HEK293 (cell line): ENCODE data around the gene ZSWIM4.

Source experiments
- KLF10 ChIP-seq: fragments of 450-650 bp; IDR thresholded peaks from 2 replicates; pipeline ENCODE4 v1.5.1; 2018; ENCODE audit warnings: missing biosample characterization, mild to moderate bottlenecking, missing genetic modification characterization
- MZF1 ChIP-seq: fragments of 450-650 bp; formaldehyde crosslinking; IDR thresholded peaks from 2 replicates; pipeline ENCODE4 v1.5.1; 2017; ENCODE audit warnings: missing biosample characterization, missing genetic modification characterization, borderline replicate concordance
- SP2 ChIP-seq: fragments of 450-650 bp; formaldehyde crosslinking; IDR thresholded peaks from 2 replicates; pipeline ENCODE4 v1.5.1; 2016; ENCODE audit warnings: missing biosample characterization, missing genetic modification characterization
- TCF7L2 ChIP-seq: IDR thresholded peaks from 2 replicates; pipeline ENCODE4 v1.6.1; 2011; ENCODE audit warnings: low read depth, mild to moderate bottlenecking, inconsistent platforms, low read length, moderate library complexity, borderline replicate concordance
- YY1 ChIP-seq: fragments of 450-650 bp; formaldehyde crosslinking; IDR thresholded peaks from 2 replicates; pipeline ENCODE4 v1.5.1; 2018; ENCODE audit warnings: missing biosample characterization, missing genetic modification characterization
- ZBTB20 ChIP-seq: fragments of 450-650 bp; formaldehyde crosslinking; IDR thresholded peaks from 2 replicates; pipeline ENCODE4 v1.5.1; 2016; ENCODE audit warnings: missing biosample characterization, missing genetic modification characterization
- ZBTB7A ChIP-seq: fragments of 450-650 bp; formaldehyde crosslinking; IDR thresholded peaks from 2 replicates; pipeline ENCODE4 v1.5.1; 2016; ENCODE audit warnings: low read depth, missing biosample characterization, missing genetic modification characterization
- ZFHX2 ChIP-seq: fragments of 450-650 bp; formaldehyde crosslinking; conservative IDR thresholded peaks from 2 replicates; pipeline ENCODE4 v1.5.1; 2016; ENCODE audit warnings: missing biosample characterization, missing genetic modification characterization
- ZNF138 ChIP-seq: fragments of 450-650 bp; formaldehyde crosslinking; IDR thresholded peaks from 2 replicates; pipeline ENCODE4 v1.5.1; 2016; ENCODE audit warnings: missing biosample characterization, missing genetic modification characterization, borderline replicate concordance
- ZNF24 ChIP-seq: fragments of 450-650 bp; formaldehyde crosslinking; IDR thresholded peaks from 2 replicates; pipeline ENCODE4 v1.5.1; 2016; ENCODE audit warnings: missing biosample characterization, missing genetic modification characterization
- ZNF335 ChIP-seq: fragments of 450-650 bp; formaldehyde crosslinking; conservative IDR thresholded peaks from 2 replicates; pipeline ENCODE4 v1.5.1; 2016; ENCODE audit warnings: missing biosample characterization, missing genetic modification characterization
- ZNF48 ChIP-seq: fragments of 450-650 bp; formaldehyde crosslinking; IDR thresholded peaks from 2 replicates; pipeline ENCODE4 v1.5.1; 2016; ENCODE audit warnings: missing biosample characterization, missing genetic modification characterization
- ZNF544 ChIP-seq: fragments of 450-650 bp; formaldehyde crosslinking; IDR thresholded peaks from 2 replicates; pipeline ENCODE4 v1.5.0; 2017; ENCODE audit warnings: missing biosample characterization, missing genetic modification characterization
- ZNF561 ChIP-seq: fragments of 450-650 bp; IDR thresholded peaks from 2 replicates; pipeline ENCODE4 v1.5.1; 2018; ENCODE audit warnings: missing biosample characterization, missing genetic modification characterization, borderline replicate concordance
- ZSCAN23 ChIP-seq: fragments of 450-650 bp; formaldehyde crosslinking; IDR thresholded peaks from 2 replicates; pipeline ENCODE4 v1.5.1; 2016; ENCODE audit warnings: missing biosample characterization, missing genetic modification characterization
- TF ChIP-seq, protein P1 (sequence below): fragments of 450-650 bp; formaldehyde crosslinking; IDR thresholded peaks from 2 replicates; pipeline ENCODE4 v1.5.1; 2017; ENCODE audit warnings: missing biosample characterization, missing genetic modification characterization
- TF ChIP-seq, protein P2 (sequence below): fragments of 450-650 bp; IDR thresholded peaks from 2 replicates; pipeline ENCODE4 v1.5.1; 2018; ENCODE audit warnings: missing biosample characterization, missing genetic modification characterization
- TF ChIP-seq, protein P3 (sequence below): fragments of 450-650 bp; formaldehyde crosslinking; IDR thresholded peaks from 2 replicates; pipeline ENCODE4 v1.5.1; 2016; ENCODE audit warnings: missing biosample characterization, missing genetic modification characterization
- TF ChIP-seq, protein P4 (sequence below): fragments of 450-650 bp; formaldehyde crosslinking; IDR thresholded peaks from 2 replicates; pipeline ENCODE4 v1.5.1; 2016; ENCODE audit warnings: missing biosample characterization, missing genetic modification characterization
- TF ChIP-seq, protein P5 (sequence below): fragments of 450-650 bp; formaldehyde crosslinking; IDR thresholded peaks from 2 replicates; pipeline ENCODE4 v1.5.1; 2016; ENCODE audit warnings: missing biosample characterization, missing genetic modification characterization
- TF ChIP-seq, protein P6 (sequence below): fragments of 450-650 bp; formaldehyde crosslinking; IDR thresholded peaks from 2 replicates; pipeline ENCODE4 v1.5.1; 2017; ENCODE audit warnings: missing biosample characterization, mild to moderate bottlenecking, missing genetic modification characterization, moderate library complexity
- TF ChIP-seq, protein P7 (sequence below): fragments of 450-650 bp; formaldehyde crosslinking; IDR thresholded peaks from 2 replicates; pipeline ENCODE4 v1.5.1; 2017; ENCODE audit warnings: missing biosample characterization, missing genetic modification characterization
- TF ChIP-seq, protein P8 (sequence below): fragments of 450-650 bp; formaldehyde crosslinking; optimal IDR thresholded peaks from 2 replicates; pipeline ENCODE3; 2016; ENCODE audit warnings: missing biosample characterization, mild to moderate bottlenecking, missing genetic modification characterization

Gene ZSWIM4

DNA sequence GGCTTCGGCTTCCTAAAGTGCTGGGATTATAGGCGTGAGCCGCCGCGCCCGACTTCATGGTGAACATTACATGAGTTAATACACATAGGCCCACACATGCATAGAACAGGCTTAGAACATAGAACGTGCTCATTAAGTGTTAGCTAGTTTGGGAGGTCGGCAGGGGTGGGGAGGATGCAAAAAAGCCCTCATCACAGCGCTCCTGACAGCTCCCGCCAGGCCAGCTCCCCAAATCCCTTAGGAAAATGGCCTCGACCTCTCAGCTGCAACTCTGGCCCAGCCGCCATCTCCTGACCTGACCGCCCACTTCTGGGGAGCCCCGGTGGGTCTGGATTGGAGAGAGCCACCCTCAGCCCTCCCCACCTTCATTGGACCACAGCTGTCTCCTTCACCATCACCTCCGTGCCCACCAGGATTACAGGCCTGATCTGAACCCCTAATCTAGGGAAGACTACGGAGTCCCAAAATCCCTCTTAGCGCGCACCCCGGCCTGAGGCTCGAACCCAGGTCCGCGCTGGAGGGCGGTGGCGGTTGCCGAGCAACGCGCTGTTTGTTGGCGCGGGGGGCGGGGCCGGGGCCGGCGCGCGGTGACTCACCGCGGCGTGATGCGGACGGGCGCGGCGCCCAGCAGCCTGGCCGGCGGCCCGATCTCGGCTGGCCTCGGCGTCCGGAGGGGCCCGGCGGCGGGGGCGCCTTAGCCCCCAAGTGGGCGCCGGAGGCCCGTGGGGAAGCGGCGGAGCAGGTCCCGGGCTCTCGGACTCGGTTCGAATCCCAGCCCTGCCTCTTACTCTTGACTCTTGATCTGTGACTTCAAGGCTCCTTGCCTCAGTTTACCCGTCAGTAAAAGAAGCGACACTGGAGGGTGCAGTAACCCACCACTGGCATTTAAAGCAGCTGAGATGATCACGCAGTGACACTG lies 55.0 kb downstream of the ZSWIM4 start (continued):
- peak; percentile 17; the same call in 1 of the 2 replicates for TF ChIP-seq ZNF24 (tag by site-specific recombination)
- 0 out of 2 replicates have a peak, but pooled peaks have one; percentile 32 for TF ChIP-seq ZNF561 (tag by site-specific recombination)
- TF ChIP-seq YY1, result no peak
- TF ChIP-seq ZBTB20 (tag by site-specific recombination), result no peak
- TF ChIP-seq ZSCAN23 (tag by site-specific recombination), result no peak
- no peak for TF ChIP-seq ZBTB7A (tag by site-specific recombination)
- TF ChIP-seq, protein P1, sequence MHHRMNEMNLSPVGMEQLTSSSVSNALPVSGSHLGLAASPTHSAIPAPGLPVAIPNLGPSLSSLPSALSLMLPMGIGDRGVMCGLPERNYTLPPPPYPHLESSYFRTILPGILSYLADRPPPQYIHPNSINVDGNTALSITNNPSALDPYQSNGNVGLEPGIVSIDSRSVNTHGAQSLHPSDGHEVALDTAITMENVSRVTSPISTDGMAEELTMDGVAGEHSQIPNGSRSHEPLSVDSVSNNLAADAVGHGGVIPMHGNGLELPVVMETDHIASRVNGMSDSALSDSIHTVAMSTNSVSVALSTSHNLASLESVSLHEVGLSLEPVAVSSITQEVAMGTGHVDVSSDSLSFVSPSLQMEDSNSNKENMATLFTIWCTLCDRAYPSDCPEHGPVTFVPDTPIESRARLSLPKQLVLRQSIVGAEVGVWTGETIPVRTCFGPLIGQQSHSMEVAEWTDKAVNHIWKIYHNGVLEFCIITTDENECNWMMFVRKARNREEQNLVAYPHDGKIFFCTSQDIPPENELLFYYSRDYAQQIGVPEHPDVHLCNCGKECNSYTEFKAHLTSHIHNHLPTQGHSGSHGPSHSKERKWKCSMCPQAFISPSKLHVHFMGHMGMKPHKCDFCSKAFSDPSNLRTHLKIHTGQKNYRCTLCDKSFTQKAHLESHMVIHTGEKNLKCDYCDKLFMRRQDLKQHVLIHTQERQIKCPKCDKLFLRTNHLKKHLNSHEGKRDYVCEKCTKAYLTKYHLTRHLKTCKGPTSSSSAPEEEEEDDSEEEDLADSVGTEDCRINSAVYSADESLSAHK (tag by site-specific recombination), result no peak
- no peak for TF ChIP-seq ZNF544 (tag by site-specific recombination)
- TF ChIP-seq, protein P2, sequence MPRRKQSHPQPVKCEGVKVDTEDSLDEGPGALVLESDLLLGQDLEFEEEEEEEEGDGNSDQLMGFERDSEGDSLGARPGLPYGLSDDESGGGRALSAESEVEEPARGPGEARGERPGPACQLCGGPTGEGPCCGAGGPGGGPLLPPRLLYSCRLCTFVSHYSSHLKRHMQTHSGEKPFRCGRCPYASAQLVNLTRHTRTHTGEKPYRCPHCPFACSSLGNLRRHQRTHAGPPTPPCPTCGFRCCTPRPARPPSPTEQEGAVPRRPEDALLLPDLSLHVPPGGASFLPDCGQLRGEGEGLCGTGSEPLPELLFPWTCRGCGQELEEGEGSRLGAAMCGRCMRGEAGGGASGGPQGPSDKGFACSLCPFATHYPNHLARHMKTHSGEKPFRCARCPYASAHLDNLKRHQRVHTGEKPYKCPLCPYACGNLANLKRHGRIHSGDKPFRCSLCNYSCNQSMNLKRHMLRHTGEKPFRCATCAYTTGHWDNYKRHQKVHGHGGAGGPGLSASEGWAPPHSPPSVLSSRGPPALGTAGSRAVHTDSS (tag by site-specific recombination), result no peak
- TF ChIP-seq ZNF138, result no peak
- TF ChIP-seq, protein P3, sequence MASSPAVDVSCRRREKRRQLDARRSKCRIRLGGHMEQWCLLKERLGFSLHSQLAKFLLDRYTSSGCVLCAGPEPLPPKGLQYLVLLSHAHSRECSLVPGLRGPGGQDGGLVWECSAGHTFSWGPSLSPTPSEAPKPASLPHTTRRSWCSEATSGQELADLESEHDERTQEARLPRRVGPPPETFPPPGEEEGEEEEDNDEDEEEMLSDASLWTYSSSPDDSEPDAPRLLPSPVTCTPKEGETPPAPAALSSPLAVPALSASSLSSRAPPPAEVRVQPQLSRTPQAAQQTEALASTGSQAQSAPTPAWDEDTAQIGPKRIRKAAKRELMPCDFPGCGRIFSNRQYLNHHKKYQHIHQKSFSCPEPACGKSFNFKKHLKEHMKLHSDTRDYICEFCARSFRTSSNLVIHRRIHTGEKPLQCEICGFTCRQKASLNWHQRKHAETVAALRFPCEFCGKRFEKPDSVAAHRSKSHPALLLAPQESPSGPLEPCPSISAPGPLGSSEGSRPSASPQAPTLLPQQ (tag by site-specific recombination), result no peak
- no peak for TF ChIP-seq TCF7L2
- TF ChIP-seq ZNF48 (tag by site-specific recombination), result no peak
- TF ChIP-seq, protein P4, sequence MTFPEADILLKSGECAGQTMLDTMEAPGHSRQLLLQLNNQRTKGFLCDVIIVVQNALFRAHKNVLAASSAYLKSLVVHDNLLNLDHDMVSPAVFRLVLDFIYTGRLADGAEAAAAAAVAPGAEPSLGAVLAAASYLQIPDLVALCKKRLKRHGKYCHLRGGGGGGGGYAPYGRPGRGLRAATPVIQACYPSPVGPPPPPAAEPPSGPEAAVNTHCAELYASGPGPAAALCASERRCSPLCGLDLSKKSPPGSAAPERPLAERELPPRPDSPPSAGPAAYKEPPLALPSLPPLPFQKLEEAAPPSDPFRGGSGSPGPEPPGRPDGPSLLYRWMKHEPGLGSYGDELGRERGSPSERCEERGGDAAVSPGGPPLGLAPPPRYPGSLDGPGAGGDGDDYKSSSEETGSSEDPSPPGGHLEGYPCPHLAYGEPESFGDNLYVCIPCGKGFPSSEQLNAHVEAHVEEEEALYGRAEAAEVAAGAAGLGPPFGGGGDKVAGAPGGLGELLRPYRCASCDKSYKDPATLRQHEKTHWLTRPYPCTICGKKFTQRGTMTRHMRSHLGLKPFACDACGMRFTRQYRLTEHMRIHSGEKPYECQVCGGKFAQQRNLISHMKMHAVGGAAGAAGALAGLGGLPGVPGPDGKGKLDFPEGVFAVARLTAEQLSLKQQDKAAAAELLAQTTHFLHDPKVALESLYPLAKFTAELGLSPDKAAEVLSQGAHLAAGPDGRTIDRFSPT (tag by site-specific recombination), result peak; percentile 8; the same call in 1 of the 2 replicates
- TF ChIP-seq, protein P5, sequence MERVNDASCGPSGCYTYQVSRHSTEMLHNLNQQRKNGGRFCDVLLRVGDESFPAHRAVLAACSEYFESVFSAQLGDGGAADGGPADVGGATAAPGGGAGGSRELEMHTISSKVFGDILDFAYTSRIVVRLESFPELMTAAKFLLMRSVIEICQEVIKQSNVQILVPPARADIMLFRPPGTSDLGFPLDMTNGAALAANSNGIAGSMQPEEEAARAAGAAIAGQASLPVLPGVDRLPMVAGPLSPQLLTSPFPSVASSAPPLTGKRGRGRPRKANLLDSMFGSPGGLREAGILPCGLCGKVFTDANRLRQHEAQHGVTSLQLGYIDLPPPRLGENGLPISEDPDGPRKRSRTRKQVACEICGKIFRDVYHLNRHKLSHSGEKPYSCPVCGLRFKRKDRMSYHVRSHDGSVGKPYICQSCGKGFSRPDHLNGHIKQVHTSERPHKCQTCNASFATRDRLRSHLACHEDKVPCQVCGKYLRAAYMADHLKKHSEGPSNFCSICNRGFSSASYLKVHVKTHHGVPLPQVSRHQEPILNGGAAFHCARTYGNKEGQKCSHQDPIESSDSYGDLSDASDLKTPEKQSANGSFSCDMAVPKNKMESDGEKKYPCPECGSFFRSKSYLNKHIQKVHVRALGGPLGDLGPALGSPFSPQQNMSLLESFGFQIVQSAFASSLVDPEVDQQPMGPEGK, result peak; percentile 48
- TF ChIP-seq, protein P6, sequence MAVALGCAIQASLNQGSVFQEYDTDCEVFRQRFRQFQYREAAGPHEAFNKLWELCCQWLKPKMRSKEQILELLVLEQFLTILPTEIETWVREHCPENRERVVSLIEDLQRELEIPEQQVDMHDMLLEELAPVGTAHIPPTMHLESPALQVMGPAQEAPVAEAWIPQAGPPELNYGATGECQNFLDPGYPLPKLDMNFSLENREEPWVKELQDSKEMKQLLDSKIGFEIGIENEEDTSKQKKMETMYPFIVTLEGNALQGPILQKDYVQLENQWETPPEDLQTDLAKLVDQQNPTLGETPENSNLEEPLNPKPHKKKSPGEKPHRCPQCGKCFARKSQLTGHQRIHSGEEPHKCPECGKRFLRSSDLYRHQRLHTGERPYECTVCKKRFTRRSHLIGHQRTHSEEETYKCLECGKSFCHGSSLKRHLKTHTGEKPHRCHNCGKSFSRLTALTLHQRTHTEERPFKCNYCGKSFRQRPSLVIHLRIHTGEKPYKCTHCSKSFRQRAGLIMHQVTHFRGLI (tag by site-specific recombination), result 0 out of 2 replicates have a peak, but pooled peaks have one; percentile 44
- peak; percentile 70 for TF ChIP-seq ZFHX2
- TF ChIP-seq, protein P7, sequence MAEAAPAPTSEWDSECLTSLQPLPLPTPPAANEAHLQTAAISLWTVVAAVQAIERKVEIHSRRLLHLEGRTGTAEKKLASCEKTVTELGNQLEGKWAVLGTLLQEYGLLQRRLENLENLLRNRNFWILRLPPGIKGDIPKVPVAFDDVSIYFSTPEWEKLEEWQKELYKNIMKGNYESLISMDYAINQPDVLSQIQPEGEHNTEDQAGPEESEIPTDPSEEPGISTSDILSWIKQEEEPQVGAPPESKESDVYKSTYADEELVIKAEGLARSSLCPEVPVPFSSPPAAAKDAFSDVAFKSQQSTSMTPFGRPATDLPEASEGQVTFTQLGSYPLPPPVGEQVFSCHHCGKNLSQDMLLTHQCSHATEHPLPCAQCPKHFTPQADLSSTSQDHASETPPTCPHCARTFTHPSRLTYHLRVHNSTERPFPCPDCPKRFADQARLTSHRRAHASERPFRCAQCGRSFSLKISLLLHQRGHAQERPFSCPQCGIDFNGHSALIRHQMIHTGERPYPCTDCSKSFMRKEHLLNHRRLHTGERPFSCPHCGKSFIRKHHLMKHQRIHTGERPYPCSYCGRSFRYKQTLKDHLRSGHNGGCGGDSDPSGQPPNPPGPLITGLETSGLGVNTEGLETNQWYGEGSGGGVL, result no peak
- TF ChIP-seq SP2, result peak; percentile 47
- peak; percentile 54 for TF ChIP-seq ZNF335
- TF ChIP-seq KLF10 (tag by site-specific recombination), result peak; percentile 93
- TF ChIP-seq MZF1, result peak; percentile 60; the same call in 1 of the 2 replicates
- TF ChIP-seq, protein P8, sequence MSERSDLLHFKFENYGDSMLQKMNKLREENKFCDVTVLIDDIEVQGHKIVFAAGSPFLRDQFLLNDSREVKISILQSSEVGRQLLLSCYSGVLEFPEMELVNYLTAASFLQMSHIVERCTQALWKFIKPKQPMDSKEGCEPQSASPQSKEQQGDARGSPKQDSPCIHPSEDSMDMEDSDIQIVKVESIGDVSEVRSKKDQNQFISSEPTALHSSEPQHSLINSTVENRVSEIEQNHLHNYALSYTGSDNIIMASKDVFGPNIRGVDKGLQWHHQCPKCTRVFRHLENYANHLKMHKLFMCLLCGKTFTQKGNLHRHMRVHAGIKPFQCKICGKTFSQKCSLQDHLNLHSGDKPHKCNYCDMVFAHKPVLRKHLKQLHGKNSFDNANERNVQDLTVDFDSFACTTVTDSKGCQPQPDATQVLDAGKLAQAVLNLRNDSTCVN, result peak; percentile 60
